ENCODE measurements around the gene AGBL3.

The AGBL3 gene

DNA sequence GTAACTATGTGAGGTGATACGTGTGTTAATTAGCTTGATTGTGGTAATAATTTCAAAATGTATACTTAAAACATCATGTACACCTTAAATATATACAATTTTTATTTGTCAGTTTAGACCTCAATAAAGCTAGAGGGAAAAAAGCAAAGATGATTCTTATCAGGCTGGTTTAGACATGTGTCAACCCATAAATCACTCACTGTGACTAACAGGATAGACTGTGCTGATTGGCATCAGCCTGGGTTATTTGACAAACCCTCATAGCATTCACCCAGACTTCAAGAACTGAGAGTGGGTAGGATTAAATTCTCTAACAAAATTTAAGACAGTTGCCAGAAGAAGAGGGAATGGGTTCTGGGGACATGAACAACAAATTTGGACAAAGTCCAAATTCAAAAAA, 87.8 kb downstream of the AGBL3 start:
- DNase-seq (ENCODE audit: extremely low read depth, low read depth) = no peak
- no peak overlapping the region for H3K4me3 ChIP-seq (replicated peaks; ENCODE audit: low read depth, low read length)
- TF ChIP-seq, protein P1, sequence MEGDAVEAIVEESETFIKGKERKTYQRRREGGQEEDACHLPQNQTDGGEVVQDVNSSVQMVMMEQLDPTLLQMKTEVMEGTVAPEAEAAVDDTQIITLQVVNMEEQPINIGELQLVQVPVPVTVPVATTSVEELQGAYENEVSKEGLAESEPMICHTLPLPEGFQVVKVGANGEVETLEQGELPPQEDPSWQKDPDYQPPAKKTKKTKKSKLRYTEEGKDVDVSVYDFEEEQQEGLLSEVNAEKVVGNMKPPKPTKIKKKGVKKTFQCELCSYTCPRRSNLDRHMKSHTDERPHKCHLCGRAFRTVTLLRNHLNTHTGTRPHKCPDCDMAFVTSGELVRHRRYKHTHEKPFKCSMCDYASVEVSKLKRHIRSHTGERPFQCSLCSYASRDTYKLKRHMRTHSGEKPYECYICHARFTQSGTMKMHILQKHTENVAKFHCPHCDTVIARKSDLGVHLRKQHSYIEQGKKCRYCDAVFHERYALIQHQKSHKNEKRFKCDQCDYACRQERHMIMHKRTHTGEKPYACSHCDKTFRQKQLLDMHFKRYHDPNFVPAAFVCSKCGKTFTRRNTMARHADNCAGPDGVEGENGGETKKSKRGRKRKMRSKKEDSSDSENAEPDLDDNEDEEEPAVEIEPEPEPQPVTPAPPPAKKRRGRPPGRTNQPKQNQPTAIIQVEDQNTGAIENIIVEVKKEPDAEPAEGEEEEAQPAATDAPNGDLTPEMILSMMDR (IDR thresholded peaks at IDR 0.05; ENCODE audit: low read depth, low read length, missing control alignments) = no peak

DNA sequence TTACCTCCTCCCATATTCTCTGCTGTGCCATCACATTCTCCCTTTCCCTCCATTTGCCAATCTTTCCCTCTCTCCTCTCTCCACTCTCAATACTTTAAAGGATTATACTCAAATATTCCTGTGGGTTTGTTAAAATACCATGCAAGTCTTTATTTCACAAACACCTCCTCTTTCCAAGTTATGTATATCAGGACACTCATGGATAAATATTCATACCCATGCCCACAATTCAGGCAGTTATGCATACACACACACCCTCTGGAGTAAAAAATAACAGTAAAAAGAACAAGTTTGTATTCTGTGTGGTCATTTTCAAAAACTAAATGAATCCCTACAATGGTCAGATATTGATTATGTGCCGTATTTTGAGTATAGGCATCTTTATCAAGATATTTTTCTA, 88.2 kb downstream of the AGBL3 start:
- no peak for DNase-seq (ENCODE audit: extremely low read depth, low read depth)
- H3K4me3 ChIP-seq (replicated peaks; ENCODE audit: low read depth, low read length) = no peak overlapping the region
- TF ChIP-seq, protein P1 (IDR thresholded peaks at IDR 0.05; ENCODE audit: low read depth, low read length, missing control alignments) = no peak

DNA sequence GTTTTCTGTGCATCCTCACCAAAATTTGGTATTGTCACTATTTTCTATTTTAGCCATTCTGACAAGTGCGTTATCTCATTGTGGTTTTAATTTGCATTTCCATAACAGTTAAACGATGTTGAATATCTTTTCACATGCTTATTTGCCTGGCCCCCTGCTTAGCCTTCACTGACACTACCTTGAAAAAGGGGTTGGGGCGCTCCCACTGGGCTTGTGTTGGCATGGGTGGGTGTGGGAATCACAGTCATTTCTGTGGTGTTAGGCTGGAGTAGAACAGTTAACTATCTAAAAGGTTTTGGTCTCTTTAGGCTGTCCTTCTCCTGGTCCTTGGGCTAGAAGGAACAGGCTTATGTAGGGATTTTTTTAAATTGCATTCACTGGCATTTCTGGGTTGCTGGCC, 89.4 kb downstream of the AGBL3 start:
- TF ChIP-seq, protein P1 (IDR thresholded peaks at IDR 0.05; ENCODE audit: low read depth, low read length, missing control alignments) = no peak
- H3K4me3 ChIP-seq (replicated peaks; ENCODE audit: low read depth, low read length) = no peak overlapping the region

DNA sequence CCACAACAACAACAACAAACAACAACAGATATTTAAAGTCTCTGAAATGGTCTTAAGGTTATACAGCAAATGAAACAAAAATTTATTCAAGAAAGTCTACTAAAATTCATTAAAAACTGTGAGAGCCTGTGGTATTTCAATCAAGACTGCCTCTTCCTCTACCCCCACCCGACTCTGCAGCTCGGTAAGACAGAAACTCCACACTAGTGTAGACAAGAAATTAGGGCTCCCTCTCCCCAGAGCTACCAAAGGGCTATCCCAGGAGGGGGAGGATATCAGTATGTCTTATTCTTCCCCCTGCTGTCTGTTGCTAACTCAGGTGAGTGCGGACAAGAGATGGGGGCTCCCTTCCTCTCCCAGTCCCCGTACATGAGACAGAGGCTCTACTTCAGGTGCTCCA, 90.6 kb downstream of the AGBL3 start:
- DNase-seq (ENCODE audit: extremely low read depth, low read depth) = no peak
- TF ChIP-seq, protein P1 (IDR thresholded peaks at IDR 0.05; ENCODE audit: low read depth, low read length, missing control alignments) = no peak
- no peak overlapping the region for H3K4me3 ChIP-seq (replicated peaks; ENCODE audit: low read depth, low read length)

More for the DNA sequence above, 89.4 kb downstream of the AGBL3 start:
- no peak for DNase-seq (ENCODE audit: extremely low read depth, low read depth)

DNA sequence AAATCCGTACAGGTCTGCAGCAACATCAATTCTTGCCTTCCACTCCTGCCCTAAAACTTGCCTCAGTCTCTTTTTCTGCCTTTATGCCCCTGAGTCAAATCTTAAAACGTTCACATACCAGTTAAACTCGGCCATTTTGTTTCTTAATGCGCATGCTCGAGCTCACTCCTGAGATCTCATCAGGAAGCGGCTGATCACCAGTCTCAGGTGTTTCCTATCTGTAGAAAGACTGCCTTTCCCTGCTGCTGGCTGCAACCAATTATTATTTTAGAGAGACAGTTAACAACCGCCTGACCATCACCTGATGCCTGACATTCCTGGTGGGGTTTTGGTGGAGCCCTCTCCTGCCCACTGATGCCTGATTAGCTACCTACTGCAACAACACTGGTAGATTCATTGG, 91.3 kb downstream of the AGBL3 start:
- no peak overlapping the region for H3K4me3 ChIP-seq (replicated peaks; ENCODE audit: low read depth, low read length)
- no peak for DNase-seq (ENCODE audit: extremely low read depth, low read depth)
- TF ChIP-seq, protein P1 (IDR thresholded peaks at IDR 0.05; ENCODE audit: low read depth, low read length, missing control alignments) = no peak

DNA sequence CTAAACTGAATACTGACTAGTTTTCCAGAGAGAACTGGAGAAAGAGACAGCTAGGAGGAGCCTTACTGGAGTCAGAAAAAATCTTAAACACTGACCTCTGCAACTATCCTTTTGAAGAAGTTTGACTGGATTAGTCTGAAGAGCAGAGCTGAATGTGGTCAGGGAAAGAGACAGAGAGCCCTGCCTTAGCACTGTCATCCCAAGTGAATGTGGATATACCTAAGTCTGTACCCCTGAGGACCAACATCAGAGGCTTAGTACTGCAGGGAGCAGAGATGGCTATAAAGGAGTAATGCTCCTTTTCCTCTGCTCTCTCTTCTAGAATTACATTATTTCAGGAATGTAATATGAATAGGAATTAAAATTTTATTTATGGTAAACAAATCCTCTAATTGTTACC, 91.7 kb downstream of the AGBL3 start:
- TF ChIP-seq, protein P1 (IDR thresholded peaks at IDR 0.05; ENCODE audit: low read depth, low read length, missing control alignments) = no peak
- no peak for DNase-seq (ENCODE audit: extremely low read depth, low read depth)

DNA sequence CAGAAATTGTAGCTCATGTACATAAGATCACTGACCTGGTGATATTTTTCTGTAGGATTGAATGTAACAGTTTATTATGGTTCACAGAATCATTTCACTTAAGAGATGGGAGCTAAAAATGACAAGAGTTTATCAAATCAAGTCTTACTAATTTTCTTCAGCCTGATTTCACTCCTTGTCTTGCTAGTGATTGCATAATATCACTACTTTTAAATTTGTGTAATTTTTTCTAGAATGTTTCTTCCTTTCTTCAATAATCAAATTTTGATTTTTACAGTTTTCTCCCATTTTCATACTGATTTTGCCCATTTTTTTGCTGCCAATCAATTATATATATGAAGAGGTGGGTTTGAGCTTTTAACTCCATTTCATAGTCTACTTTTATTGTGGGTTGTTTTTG, 92.8 kb downstream of the AGBL3 start:
- TF ChIP-seq, protein P1 (IDR thresholded peaks at IDR 0.05; ENCODE audit: low read depth, low read length, missing control alignments) = no peak
- no peak for DNase-seq (ENCODE audit: extremely low read depth, low read depth)
- no peak overlapping the region for H3K4me3 ChIP-seq (replicated peaks; ENCODE audit: low read depth, low read length)

More for the DNA sequence above, 91.7 kb downstream of the AGBL3 start:
- H3K4me3 ChIP-seq (replicated peaks; ENCODE audit: low read depth, low read length) = no peak overlapping the region

Measured in HFF-Myc (cell line).